GM18505 (cell line): ENCODE measurements around the gene DEPDC5.

Experiments
- ATAC-seq: cut with Tn5 transposase; IDR thresholded peaks from one replicate; pipeline ENCODE4 v1.9.1; 2021; ENCODE audit not compliant: unreplicated experiment
- POLR2A ChIP-seq: IDR thresholded peaks from 4 replicates; pipeline ENCODE4 v1.6.1; 2011; ENCODE audit warnings: borderline replicate concordance; ENCODE audit not compliant: insufficient read depth, insufficient read length; ENCODE audit errors: extremely low read depth

DEPDC5 gene

GRCh38 chr22:31947296-31947695 is 193.5 kb downstream of the DEPDC5 start:
- no peak for ATAC-seq

DNA sequence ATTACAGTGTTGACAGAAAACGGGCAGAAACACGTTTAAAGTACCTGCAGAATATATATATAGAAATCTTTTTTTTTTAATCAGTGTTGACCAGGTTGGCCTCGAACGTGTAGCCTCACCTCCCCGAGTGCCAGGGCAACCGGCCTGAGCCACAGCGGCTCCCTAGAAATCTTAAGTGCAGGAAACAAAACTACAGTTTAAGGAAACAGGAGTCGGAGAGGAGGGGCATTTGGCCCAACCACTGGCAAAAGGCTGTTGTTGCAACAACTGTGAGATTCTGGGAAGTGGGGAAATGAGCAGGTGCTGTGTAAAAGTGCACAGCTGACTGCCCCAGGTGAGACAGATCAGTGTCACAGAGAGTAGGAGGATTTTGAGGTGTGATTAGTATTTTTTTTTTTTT is 194.2 kb downstream of the DEPDC5 start:
- no peak for ATAC-seq
- TF ChIP-seq POLR2A: no peak

More at GRCh38 chr22:31947296-31947695, 193.5 kb downstream of the DEPDC5 start:
- TF ChIP-seq POLR2A: no peak

DNA sequence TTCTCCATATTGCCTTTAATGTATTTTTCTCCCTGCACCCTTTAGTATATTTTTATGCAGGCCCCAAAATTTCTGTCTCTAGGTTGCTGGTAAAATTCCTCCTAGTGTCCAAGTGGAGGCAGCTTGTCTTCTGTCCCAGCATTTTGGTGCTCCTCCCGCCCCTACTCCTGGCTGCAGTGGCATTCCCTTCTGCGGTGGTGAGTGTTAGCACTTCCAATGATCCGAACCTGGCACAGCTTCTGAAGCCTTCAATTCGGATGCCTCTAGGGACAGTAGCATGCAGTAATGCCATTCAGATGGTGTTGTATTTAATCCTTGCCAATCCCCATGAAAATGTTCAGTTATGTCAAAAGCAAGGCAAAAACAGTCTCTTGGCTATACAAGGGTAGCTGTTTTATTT is 196.4 kb downstream of the DEPDC5 start:
- TF ChIP-seq POLR2A: no peak
- no peak for ATAC-seq

DNA sequence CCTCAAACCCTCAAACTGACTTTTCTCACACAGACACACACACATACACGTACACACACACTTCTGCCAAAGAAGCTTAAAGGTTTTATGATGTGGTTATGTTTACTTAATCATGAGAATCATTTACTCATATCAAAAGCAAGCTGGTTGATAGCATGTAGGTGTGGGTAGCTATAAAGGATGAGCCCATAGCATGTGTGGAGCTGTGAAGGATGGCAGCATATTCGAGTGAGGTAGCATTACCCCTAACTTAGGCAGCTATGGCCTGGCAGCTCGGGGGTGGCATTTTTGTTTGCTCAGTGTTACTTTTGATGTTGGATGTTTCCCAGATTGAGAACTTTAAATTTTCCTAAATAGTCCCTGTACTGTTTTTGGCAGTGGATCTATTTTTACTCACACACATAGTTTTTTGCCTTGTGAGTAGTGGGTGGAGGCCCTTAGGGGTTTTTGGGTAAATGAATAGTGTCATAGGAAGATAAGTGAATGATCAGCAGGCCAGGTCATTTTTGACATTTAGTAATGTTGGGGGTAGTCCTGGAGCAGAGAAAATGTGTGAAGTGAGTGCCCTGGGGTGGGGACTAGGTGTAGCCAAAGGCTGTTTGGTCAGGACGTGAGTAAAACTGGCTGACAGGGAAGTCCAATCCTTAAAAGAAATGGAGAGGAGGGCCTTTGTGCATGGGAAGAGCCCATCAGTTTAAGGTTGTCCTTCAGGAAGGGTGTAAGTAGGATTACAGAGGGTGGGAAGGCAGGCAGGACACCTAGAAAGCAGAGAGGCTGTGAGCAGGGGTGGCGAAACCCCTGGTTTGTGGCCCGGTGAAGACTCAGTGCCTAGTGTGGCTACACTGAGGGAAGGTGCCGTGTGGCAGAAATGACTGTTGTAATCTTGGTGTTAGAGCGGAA is 197.6 kb downstream of the DEPDC5 start:
- ATAC-seq: no peak
- TF ChIP-seq POLR2A: no peak

DNA sequence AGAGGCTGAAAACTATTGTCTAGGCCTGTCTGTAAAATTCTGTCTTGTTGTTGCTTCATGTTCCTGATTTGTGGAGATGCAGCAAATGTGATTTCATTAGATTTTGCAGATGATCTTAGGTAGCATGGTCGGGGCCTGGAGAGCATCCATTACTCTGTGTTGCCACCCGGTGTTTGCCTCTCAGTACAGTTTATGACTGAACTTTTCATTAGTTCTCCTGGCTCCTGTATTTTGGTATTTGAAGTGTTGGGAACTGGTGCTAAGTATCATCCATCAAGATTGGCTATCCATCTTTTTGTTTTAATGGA is 198.2 kb downstream of the DEPDC5 start:
- ATAC-seq: no peak
- no peak for TF ChIP-seq POLR2A

GRCh38 chr22:31952472-31952871 is 198.7 kb downstream of the DEPDC5 start:
- ATAC-seq: no peak
- TF ChIP-seq POLR2A: no peak

DNA sequence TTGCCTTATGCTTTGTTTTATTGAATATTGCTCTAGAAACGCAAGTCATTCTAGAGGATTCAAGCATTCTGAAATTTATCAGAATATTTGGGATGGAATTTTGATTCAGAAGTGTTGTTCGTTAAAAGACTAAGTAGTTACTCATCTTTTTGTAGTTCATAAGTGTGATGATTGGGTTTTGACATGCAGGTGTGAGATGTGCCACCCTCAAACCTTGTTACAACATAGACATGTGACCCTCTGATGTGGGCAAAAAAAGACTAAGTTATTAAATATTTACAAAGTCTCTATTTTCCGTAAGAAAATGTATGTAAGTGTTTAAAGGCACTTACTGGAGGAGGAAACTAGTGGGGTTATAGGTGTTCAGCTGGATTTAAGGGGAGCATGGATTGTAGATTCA is 199.4 kb downstream of the DEPDC5 start:
- ATAC-seq: no peak
- no peak for TF ChIP-seq POLR2A

DNA sequence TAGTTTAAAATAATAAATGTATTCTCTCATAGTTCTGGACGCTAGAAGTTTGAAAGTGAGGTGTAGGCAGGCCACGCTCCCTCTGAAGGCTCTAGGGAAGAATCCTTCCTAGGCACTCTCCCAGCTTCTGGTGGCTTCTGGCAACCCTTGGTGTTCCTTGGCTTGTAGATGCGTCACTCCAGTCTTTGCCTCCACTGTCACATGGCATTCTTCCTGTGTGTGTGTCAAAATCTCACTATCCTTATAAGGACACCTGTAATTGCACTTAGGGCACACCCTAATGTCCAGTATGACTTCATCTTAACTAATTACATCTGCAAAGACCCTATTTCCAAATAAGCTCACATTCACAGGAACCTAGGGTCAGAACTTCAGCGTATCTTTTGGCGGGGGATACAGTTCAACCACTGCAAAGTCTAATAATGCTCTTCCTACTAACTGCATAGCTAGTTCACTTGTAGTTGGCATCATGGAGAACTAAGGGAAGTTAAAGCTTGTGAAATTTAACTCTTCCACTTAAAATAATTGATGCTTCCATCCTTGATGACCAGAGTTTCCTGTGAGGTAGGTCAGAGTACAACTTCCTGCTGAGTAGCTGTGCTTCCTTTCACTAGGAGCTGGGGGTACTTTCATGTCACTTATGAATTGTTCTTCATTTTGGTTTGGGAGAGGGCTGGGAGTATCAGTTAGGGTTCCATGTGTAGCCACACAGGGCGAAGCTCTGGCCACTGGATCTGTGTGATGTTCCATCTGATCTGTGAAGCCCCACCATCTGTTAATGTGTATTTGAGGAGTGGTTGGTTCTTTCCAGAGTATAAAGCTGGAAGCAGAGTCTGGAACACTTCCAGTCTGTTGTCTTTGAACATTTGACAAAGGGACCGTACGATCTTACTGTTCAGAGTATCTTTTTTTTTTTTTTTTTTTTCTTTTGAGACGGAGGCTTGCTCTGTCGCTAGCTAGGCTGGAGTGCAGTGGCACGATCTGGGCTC is 201.0 kb downstream of the DEPDC5 start:
- no peak for ATAC-seq
- TF ChIP-seq POLR2A: no peak

DNA sequence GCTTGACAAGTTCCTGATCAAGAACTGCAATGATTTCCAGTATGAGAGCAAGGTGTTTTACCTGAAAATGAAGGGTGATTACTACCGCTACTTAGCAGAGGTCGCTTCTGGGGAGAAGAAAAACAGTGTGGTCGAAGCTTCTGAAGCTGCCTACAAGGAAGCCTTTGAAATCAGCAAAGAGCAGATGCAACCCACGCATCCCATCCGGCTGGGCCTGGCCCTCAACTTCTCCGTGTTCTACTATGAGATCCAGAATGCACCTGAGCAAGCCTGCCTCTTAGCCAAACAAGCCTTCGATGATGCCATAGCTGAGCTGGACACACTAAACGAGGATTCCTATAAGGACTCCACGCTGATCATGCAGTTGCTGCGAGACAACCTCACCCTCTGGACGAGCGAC is 202.5 kb downstream of the DEPDC5 start:
- no peak for TF ChIP-seq POLR2A
- no peak for ATAC-seq
